ENCODE data around the gene IPCEF1. TPM values are rescaled to one million over a fixed set of nuclear protein-coding genes. Genes with fewer than 3 reads are reported as not detected.

Gene IPCEF1
- total RNA-seq (10 to 100 TPM in 1 of 2 donors, 1 to 10 TPM in 1; 5.6 to 18.1 TPM), polyA plus RNA-seq (1 to 10 TPM in 1 of 2 donors, under 1 TPM in 1; 0.85 to 1.6 TPM)
- long read RNA-seq, donor 1 = 0 reads
- long read RNA-seq, donor 2 = 0 reads
- long read RNA-seq, donor 3 = 0 reads
- long read RNA-seq, donor 4 = 0 reads
- long read RNA-seq, donor 5 = 0 reads

GRCh38 chr6:154356690-154357089, at the start of gene IPCEF1:
Gene IPCEF1, minus strand, starts transcription at chr6:154356803. Its CDS starts 90,856 bp downstream, at chr6:154265947.
- Histone ChIP-seq H3K4me3 (no peak within 1 kb of the TSS), H3K9ac (ENCODE audit: insufficient read depth in 1 of 2, low read length in 2 of 2) (no peak within 1 kb of the TSS), H3K4me1 (ENCODE audit: control insufficient read depth in 5 of 5, insufficient read depth in 5 of 5, low read length in 5 of 5) (peaks cover 0 to 20% (median 3%) of the 10 kb centered on the region in 5 donors), H3K27ac (ENCODE audit: low read depth in 1 of 2, low read length in 1 of 2) (no peak within 1 kb of the TSS), H3K27me3 (ENCODE audit: control insufficient read depth in 3 of 3, insufficient read depth in 3 of 3, low read length in 2 of 3) (no peaks in the 10 kb centered on the region), H3K36me3 (ENCODE audit: control insufficient read depth in 4 of 4, insufficient read depth in 4 of 4, low read length in 4 of 4) (no peaks in the 10 kb centered on the region), H3K9me3 (ENCODE audit: control insufficient read depth in 4 of 4, insufficient read depth in 3 of 4, low read length in 3 of 4) (no peaks in the 10 kb centered on the region)
- no peak for TF ChIP-seq CTCF (IDR thresholded peaks at IDR 0.05; ENCODE audit: control extremely low read depth, extremely low read depth)
- 23 to 50% methylated on average over 3 of the region's 3 CpGs for WGBS, 2 donors
- DNase-seq (no peak), ATAC-seq (ENCODE audit: insufficient read depth, low FRiP score) (no peak)

GRCh38 chr6:154406301-154406700, 49.7 kb upstream of the IPCEF1 start:
- TF ChIP-seq CTCF (IDR thresholded peaks at IDR 0.05; ENCODE audit: control extremely low read depth, extremely low read depth) = no peak
- no peak for DNase-seq
- Histone ChIP-seq H3K4me1 (ENCODE audit: control insufficient read depth in 5 of 5, insufficient read depth in 5 of 5, low read length in 5 of 5) (peaks cover 6 to 25% (median 8%) of the 10 kb centered on the region in 5 donors), H3K9me3 (ENCODE audit: control insufficient read depth in 4 of 4, insufficient read depth in 3 of 4, low read length in 3 of 4) (no peaks in the 10 kb centered on the region), H3K27me3 (ENCODE audit: control insufficient read depth in 3 of 3, insufficient read depth in 3 of 3, low read length in 2 of 3) (no peaks in the 10 kb centered on the region), H3K9ac (ENCODE audit: insufficient read depth in 1 of 2, low read length in 2 of 2) (no peak overlapping the region), H3K36me3 (ENCODE audit: control insufficient read depth in 4 of 4, insufficient read depth in 4 of 4, low read length in 4 of 4) (peaks cover 4 to 14% (median 8%) of the 10 kb centered on the region in 4 donors), H3K4me3 (no peak overlapping the region), H3K27ac (ENCODE audit: low read depth in 1 of 2, low read length in 1 of 2) (no peak overlapping the region)
- 95 to 97% methylated on average over 20 of the region's 20 CpGs for WGBS, 2 donors
- ATAC-seq (ENCODE audit: insufficient read depth, low FRiP score) = no peak

- DNase-seq (peak in 2 of 3 donors; percentile 26 to 61), ATAC-seq (ENCODE audit: insufficient read depth, low FRiP score) (no peak)
- no peak overlapping the region for H3K27ac ChIP-seq (ENCODE audit: low read depth in 1 of 2, low read length in 1 of 2)
- H3K4me1 ChIP-seq (ENCODE audit: control insufficient read depth in 5 of 5, insufficient read depth in 5 of 5, low read length in 5 of 5) = peaks cover 0 to 11% (median 3%) of the 10 kb centered on the region in 5 donors
- H3K9ac ChIP-seq (ENCODE audit: insufficient read depth in 1 of 2, low read length in 2 of 2) = no peak overlapping the region
- no peak overlapping the region for H3K4me3 ChIP-seq
- WGBS, 2 donors = 84 to 85% methylated on average over 6 of the region's 6 CpGs
- no peak for TF ChIP-seq CTCF (IDR thresholded peaks at IDR 0.05; ENCODE audit: control extremely low read depth, extremely low read depth)
- no peaks in the 10 kb centered on the region for H3K9me3 ChIP-seq (ENCODE audit: control insufficient read depth in 4 of 4, insufficient read depth in 3 of 4, low read length in 3 of 4)
- H3K27me3 ChIP-seq (ENCODE audit: control insufficient read depth in 3 of 3, insufficient read depth in 3 of 3, low read length in 2 of 3) = no peaks in the 10 kb centered on the region
- H3K36me3 ChIP-seq (ENCODE audit: control insufficient read depth in 4 of 4, insufficient read depth in 4 of 4, low read length in 4 of 4) = peaks cover 4 to 11% (median 8%) of the 10 kb centered on the region in 4 donors
Measured at GRCh38 chr6:154404791-154405400, 48.3 kb upstream of the IPCEF1 start.
